HepG2 (cell line): ENCODE measurements around the gene GALNT1. TPM values are rescaled to one million over a fixed set of nuclear protein-coding genes. Genes with fewer than 3 reads are reported as not detected.

ENCODE experiments used
- ATAC-seq: fragments of 200-7000 bp; cut with Tn5 transposase; 3 replicates; pipeline ENCODE4 v1.9.1; 2020; ENCODE audit warnings: mild to moderate bottlenecking, moderate library complexity
- BruUV-seq: library from RNA; stranded (reverse); fragments of 400-500 nt; replicated peaks from 2 replicates; lab custom pipeline; 2021; lab: Mats Ljungman, UMichigan
- CTCF ChIA-PET: fragments of 300-600 bp; formaldehyde crosslinking; extraction: SDS; loops from one replicate; lab custom pipeline; 2021; ENCODE audit warnings: low total read pairs, inconsistent platforms, low intra/inter-chr PET ratio; lab: Yijun Ruan, JAX
- POLR2A ChIA-PET: fragments of 350-600 bp; sonication (Branson Sonifier 250); formaldehyde crosslinking; loops from one replicate; lab custom pipeline; 2020; ENCODE audit warnings: antibody characterized with exemption, inconsistent platforms; lab: Yijun Ruan, JAX
- DNase-seq: peaks from one replicate; pipeline ENCODE4 v3.0.0-alpha.2; 2015; ENCODE audit warnings: low spot score
- FAIRE-seq: peaks from 3 replicates; lab custom pipeline; 2011; peaks lifted over from hg19 to GRCh38; lab: Jason Lieb, UNC
- H2AFZ ChIP-seq: one replicate; pipeline ENCODE4 v1.6.1; 2011; ENCODE audit warnings: low read length, inconsistent platforms
- H3K27ac ChIP-seq: fragments of 300-600 bp; 3 replicates; pipeline ENCODE4 v1.8.0; 2011; ENCODE audit warnings: mixed run types, mild to moderate bottlenecking, mixed read lengths, low read length, inconsistent platforms; ENCODE audit not compliant: insufficient read depth; ENCODE audit errors: extremely low read length
- H3K27me3 ChIP-seq, 2 experiments: fragments of 200-600 bp in 1 of 2; 2 replicates in 1 of 2; 3 replicates in 1 of 2; pipeline versions ENCODE4 v1.6.0 to v1.8.0; 2011; ENCODE audit warnings: low read length in 2 of 2, mild to moderate bottlenecking in 2 of 2, moderate library complexity in 2 of 2, inconsistent platforms in 1 of 2; ENCODE audit not compliant: insufficient read depth in 2 of 2, control insufficient read depth in 1 of 2
- H3K36me3 ChIP-seq, 2 experiments: fragments of 200-600 bp in 1 of 2; replicated peaks in 1 of 2; 2 replicates in 1 of 2; 3 replicates in 1 of 2; pipeline versions ENCODE4 v1.5.1 to v1.8.0; 2011; ENCODE audit warnings: low read length in 2 of 2, inconsistent platforms in 1 of 2; ENCODE audit not compliant: insufficient read depth in 2 of 2, control insufficient read depth in 1 of 2
- H3K4me1 ChIP-seq: 2 replicates; pipeline ENCODE4 v1.5.1; 2012; ENCODE audit warnings: low read length, inconsistent platforms; ENCODE audit not compliant: insufficient read depth
- H3K4me2 ChIP-seq: 2 replicates; pipeline ENCODE4 v1.6.0; 2011; ENCODE audit warnings: low read depth, low read length, inconsistent platforms
- H3K4me3 ChIP-seq, 3 experiments: fragments of 200-600 bp in 1 of 3; sonication (generic), shearing (Covaris generic) in 1 of 3; replicated peaks in 1 of 3; 2 replicates each; pipeline ENCODE4 v1.5.1; 2011 to 2016; ENCODE audit warnings: low read length in 3 of 3, inconsistent platforms in 2 of 3, low read depth in 2 of 3, mild to moderate bottlenecking in 2 of 3, control low read depth in 1 of 3, mixed read lengths in 1 of 3; ENCODE audit not compliant: insufficient read depth in 1 of 3
- H3K79me2 ChIP-seq: one replicate; pipeline ENCODE4 v1.6.1; 2011; ENCODE audit warnings: low read length, inconsistent platforms; ENCODE audit not compliant: insufficient read depth
- H3K9ac ChIP-seq: 2 replicates; pipeline ENCODE4 v1.6.0; 2011; ENCODE audit warnings: mild to moderate bottlenecking, low read depth, low read length, inconsistent platforms; ENCODE audit not compliant: insufficient read depth
- H3K9me3 ChIP-seq: 2 replicates; pipeline ENCODE4 v1.5.1; 2012; ENCODE audit warnings: mild to moderate bottlenecking, low read length
- H4K20me1 ChIP-seq: 2 replicates; pipeline ENCODE4 v1.6.0; 2011; ENCODE audit warnings: inconsistent platforms, mild to moderate bottlenecking, low read length, moderate library complexity; ENCODE audit not compliant: insufficient read depth
- ARNTL ChIP-seq: sonication (generic); formaldehyde crosslinking; IDR thresholded peaks from 2 replicates; pipeline ENCODE4 v1.4.0; 2020; ENCODE audit warnings: mild to moderate bottlenecking, missing genetic modification reagents
- NFE2L2 ChIP-seq: fragments of 150-350 bp; IDR thresholded peaks from 2 replicates; pipeline ENCODE4 v1.6.1; 2014; ENCODE audit warnings: low read length
- SMYD3 ChIP-seq: sonication (generic); formaldehyde crosslinking; IDR thresholded peaks from 2 replicates; pipeline ENCODE4 v1.8.1; 2023; ENCODE audit warnings: mild to moderate bottlenecking, missing genetic modification reagents
- SRF ChIP-seq: IDR thresholded peaks from 2 replicates; pipeline ENCODE4 v1.6.1; 2011; ENCODE audit warnings: mild to moderate bottlenecking, low read depth, low read length, moderate library complexity
- STAT5B ChIP-seq: sonication (generic); formaldehyde crosslinking; IDR thresholded peaks from 2 replicates; pipeline ENCODE4 v1.4.0; 2020; ENCODE audit warnings: missing genetic modification reagents
- ZNF256 ChIP-seq: sonication (generic); formaldehyde crosslinking; conservative IDR thresholded peaks from 2 replicates; pipeline ENCODE4 v1.4.0; 2020; ENCODE audit warnings: missing genetic modification reagents
- ZNF326 ChIP-seq: sonication (generic); formaldehyde crosslinking; IDR thresholded peaks from 2 replicates; pipeline ENCODE4 v1.4.0; 2020; ENCODE audit warnings: missing genetic modification reagents, borderline replicate concordance
- ZNF34 ChIP-seq: sonication (generic); formaldehyde crosslinking; IDR thresholded peaks from 2 replicates; pipeline ENCODE4 v1.4.0; 2020; ENCODE audit warnings: mild to moderate bottlenecking, missing genetic modification reagents, borderline replicate concordance
- ZNF605 ChIP-seq: sonication (generic); formaldehyde crosslinking; IDR thresholded peaks from 2 replicates; pipeline ENCODE4 v1.8.0; 2022; ENCODE audit warnings: mild to moderate bottlenecking, missing genetic modification reagents
- ZNF644 ChIP-seq: IDR thresholded peaks from 2 replicates; pipeline ENCODE4 v1.6.1; 2016; ENCODE audit warnings: low read depth
- ZNF75D ChIP-seq: sonication (generic); formaldehyde crosslinking; IDR thresholded peaks from 2 replicates; pipeline ENCODE4 v1.8.1; 2023; ENCODE audit warnings: missing genetic modification reagents, mild to moderate bottlenecking, borderline replicate concordance
- ZNF781 ChIP-seq: sonication (generic); formaldehyde crosslinking; IDR thresholded peaks from 2 replicates; pipeline ENCODE4 v1.5.1; 2020; ENCODE audit warnings: borderline replicate concordance, mild to moderate bottlenecking, missing genetic modification reagents; ENCODE audit errors: not compliant biosample characterization
- WGBS: methylation state at CpG from one replicate; pipeline ENCODE4 v1.1.6; 2017; ENCODE audit warnings: low lambda C conversion rate; 5-methylcytosine and 5-hydroxymethylcytosine counted together
- in situ Hi-C: cut with HindIII; loops from 2 replicates; pipeline ENCODE4 v1.10.0; 2017; ENCODE audit warnings: low pct_unique_long_range_greater_than_20kb; ENCODE audit not compliant: extremely low pct_ligation_motif_present
- intact Hi-C: fragments of 100-400 bp; cut with micrococcal nuclease; formaldehyde crosslinking; loops from one replicate; pipeline ENCODE4 v1.10.0; 2022; ENCODE audit not compliant: unreplicated experiment
- polyA plus RNA-seq, 8 experiments: library from polyadenylated mRNA; depleted of rRNA in 3 of 8; stranded (reverse) in 7 of 8; unstranded in 1 of 8; fragments of >200 nt; fragmentation: Illumina TruSeq in 4 of 8; extraction: Trizol in 4 of 8; gene quantifications; 2 replicates each; pipeline versions ENCODE4 v1.2.1 to v1.2.3, GENCODE V29; 2011 to 2016; ENCODE audit warnings: low read depth in 4 of 8, missing spikeins in 1 of 8, mixed read lengths in 1 of 8; ENCODE audit not compliant: insufficient read depth in 1 of 8
- total RNA-seq, 5 experiments: library from RNA; depleted of rRNA; stranded (reverse); fragments of >200 nt; fragmentation: Illumina TruSeq; extraction: Trizol; gene quantifications; 2 replicates each; pipeline ENCODE4 v1.2.3, GENCODE V29; 2016; ENCODE audit warnings: low read depth in 1 of 5
- TF ChIP-seq, protein P1 (sequence below): sonication (generic); formaldehyde crosslinking; IDR thresholded peaks from 2 replicates; pipeline ENCODE4 v1.8.0; 2022; ENCODE audit warnings: missing genetic modification reagents, low read depth, mild to moderate bottlenecking, borderline replicate concordance
- TF ChIP-seq, protein P2 (sequence below): sonication (generic); formaldehyde crosslinking; IDR thresholded peaks from 2 replicates; pipeline ENCODE4 v1.5.0; 2020; ENCODE audit warnings: mild to moderate bottlenecking, missing genetic modification reagents

GALNT1 gene
- total and polyA plus RNA-seq, 2 of the 13 experiments (the other 11 are each of a cell fraction or from before 2014, with no cell fraction given) = 41.1 to 100 TPM

- Histone ChIP-seq H3K36me3 (no peaks in the 10 kb centered on the region), H3K27ac (no peak overlapping the region), H3K79me2 (peaks cover 70% of the 10 kb centered on the region), H3K27me3 (0 out of 5 replicates have a peak, but pooled peaks cover 0 to 3% of the 10 kb centered on the region in 2 experiments), H3K4me1 (peaks cover 22% of the 10 kb centered on the region), H3K9me3 (peaks cover 9% of the 10 kb centered on the region; the same call in 1 of the 2 replicates), H3K4me3 (no peak overlapping the region), H2AFZ (no peak overlapping the region), H4K20me1 (peaks cover 3% of the 10 kb centered on the region), H3K9ac (no peak overlapping the region), H3K4me2 (no peak overlapping the region)
- intact Hi-C loops = loop anchor here (5.0 kb wide), 1 partner anchor 388 kb away; the partner anchor contains the start of gene RMP24
- DNase-seq (no peak), ATAC-seq (no peak), FAIRE-seq (no peak)
- CTCF ChIA-PET = no interaction called here
- TF ChIP-seq, protein P1, sequence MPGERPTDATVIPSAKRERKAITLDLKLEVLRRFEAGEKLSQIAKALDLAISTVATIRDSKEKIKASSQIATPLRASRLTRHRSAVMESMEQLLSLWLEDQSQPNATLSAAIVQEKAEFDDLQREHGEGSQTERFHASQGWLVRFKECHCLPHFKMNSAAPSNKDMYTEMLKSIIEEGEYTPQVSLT (CRISPR knock-in tag) = no peak
- no peak for TF ChIP-seq ZNF644 (CRISPR knock-in tag)
- no peak for TF ChIP-seq SRF
- no peak for TF ChIP-seq ZNF75D (CRISPR knock-in tag)
- no peak for TF ChIP-seq ZNF781 (CRISPR knock-in tag)
- no peak for TF ChIP-seq STAT5B (CRISPR knock-in tag)
- no peak for TF ChIP-seq SMYD3 (CRISPR knock-in tag)
- TF ChIP-seq ZNF605 (CRISPR knock-in tag) = no peak
- no peak for TF ChIP-seq ZNF34 (CRISPR knock-in tag)
- no peak for TF ChIP-seq ZNF256 (CRISPR knock-in tag)
- TF ChIP-seq NFE2L2 = no peak
- TF ChIP-seq ZNF326 (CRISPR knock-in tag) = no peak
- TF ChIP-seq, protein P2, sequence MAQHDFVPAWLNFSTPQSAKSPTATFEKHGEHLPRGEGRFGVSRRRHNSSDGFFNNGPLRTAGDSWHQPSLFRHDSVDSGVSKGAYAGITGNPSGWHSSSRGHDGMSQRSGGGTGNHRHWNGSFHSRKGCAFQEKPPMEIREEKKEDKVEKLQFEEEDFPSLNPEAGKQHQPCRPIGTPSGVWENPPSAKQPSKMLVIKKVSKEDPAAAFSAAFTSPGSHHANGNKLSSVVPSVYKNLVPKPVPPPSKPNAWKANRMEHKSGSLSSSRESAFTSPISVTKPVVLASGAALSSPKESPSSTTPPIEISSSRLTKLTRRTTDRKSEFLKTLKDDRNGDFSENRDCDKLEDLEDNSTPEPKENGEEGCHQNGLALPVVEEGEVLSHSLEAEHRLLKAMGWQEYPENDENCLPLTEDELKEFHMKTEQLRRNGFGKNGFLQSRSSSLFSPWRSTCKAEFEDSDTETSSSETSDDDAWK (CRISPR knock-in tag) = no peak
- no peak for TF ChIP-seq ARNTL (CRISPR knock-in tag)
- POLR2A ChIA-PET = no interaction called here
- BruUV-seq = no TSS peak
- in situ Hi-C loops = no loop called here
- 98% methylated on average over 5 of the region's 5 CpGs for WGBS
Measured at GRCh38 chr18:35584735-35585134, 3.2 kb downstream of the GALNT1 start.
